ENCODE measurements around the gene PRPF38B.
"Not testable (repeated sequence)": the region's sequence is repeated elsewhere in the genome, so short reads cannot be mapped to it uniquely, and the experiment has no call there.

The PRPF38B gene

DNA sequence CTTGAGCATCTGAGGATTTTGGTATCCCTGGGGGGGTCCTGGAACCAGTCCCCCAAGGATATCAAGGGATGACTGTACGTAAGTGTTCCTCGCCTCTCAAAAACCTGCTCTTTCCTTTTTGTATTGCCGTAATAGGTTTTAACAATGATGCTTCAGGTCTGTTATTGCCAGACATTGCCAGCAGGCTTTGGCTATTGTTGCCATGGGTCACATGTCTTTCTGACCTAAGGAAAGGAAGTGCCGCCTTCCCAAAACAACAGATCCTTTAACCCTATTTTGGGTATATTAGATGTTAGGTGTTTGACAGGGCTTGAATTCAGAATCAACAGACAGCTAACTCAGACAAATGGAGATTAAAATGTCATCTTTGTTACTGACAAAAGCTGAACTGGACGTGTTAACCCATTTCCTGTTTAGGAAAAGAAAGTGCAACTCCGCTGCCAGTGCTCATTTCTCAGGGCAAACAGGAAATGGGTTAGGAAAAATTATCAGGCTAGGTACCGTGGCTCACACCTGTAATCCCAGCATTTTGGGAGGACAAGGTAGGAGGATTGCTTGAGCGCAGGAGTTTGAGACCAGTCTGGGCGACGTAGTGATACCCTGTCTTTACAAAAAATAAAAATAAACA, 12.4 kb upstream of the PRPF38B start:
- DNase-seq = no peak

DNA sequence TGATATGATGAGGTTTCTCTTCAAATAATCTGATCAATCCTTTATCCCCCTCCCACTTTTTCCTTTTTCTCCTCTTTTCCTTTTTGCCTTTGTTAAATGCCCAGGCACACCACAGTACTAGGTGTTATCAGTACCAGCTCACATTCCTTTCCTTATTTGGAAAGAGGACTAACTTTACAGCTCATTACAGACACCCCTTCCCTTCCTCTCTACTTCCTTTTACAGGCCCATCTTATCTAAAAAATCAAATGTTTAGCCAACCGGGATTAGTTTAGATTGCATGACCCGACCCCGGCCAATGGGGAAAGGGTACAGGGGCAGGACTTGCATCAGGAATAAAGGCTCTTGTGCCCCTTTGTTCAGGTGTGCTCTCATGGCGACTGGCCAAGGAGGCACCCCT, 10.4 kb upstream of the PRPF38B start:
- DNase-seq = not testable (repeated sequence)

- DNase-seq = no peak
Measured at GRCh38 chr1:108685529-108685928, 6.6 kb upstream of the PRPF38B start.

GRCh38 chr1:108686614-108687313, 5.3 kb upstream of the PRPF38B start:
- peak; percentile 14 for DNase-seq

DNA sequence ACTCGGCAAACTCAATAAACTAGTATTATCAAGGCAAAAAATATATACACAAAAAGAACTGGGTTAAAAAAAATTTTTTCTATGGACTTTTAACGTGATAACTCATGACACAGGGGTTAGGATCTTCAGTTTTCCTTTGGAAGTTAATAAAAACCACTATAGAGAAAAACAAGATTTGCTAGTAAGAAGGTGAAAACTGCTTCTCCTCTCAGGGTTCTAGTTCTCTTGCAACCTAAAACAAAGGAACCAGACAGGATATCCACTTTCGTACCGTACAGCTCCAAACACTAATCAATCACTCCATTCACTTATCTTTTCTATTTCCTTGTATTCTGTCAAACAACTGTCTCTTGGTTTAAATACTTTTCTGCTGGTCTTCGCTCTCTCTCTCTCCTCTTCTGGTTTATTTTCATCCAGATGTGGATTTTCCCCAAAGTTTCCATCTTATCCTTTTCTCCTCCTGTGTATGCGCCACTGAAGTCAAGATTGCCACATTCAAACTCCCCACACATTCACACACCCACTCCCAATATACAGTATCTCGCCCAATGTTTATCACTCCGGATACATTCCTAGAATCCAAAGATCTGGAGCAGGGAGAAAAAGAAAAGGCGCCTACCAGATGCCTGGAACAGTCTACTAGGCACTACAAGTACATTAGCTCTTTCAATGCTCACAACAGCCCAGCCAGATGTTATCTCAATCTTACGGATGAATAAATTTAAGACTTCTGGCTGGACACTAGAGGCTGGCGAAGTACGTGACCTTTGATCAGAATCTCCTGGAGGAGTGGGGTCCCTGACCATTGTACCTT, 775 bp upstream of the PRPF38B start:
- DNase-seq = peak; percentile 66

DNA sequence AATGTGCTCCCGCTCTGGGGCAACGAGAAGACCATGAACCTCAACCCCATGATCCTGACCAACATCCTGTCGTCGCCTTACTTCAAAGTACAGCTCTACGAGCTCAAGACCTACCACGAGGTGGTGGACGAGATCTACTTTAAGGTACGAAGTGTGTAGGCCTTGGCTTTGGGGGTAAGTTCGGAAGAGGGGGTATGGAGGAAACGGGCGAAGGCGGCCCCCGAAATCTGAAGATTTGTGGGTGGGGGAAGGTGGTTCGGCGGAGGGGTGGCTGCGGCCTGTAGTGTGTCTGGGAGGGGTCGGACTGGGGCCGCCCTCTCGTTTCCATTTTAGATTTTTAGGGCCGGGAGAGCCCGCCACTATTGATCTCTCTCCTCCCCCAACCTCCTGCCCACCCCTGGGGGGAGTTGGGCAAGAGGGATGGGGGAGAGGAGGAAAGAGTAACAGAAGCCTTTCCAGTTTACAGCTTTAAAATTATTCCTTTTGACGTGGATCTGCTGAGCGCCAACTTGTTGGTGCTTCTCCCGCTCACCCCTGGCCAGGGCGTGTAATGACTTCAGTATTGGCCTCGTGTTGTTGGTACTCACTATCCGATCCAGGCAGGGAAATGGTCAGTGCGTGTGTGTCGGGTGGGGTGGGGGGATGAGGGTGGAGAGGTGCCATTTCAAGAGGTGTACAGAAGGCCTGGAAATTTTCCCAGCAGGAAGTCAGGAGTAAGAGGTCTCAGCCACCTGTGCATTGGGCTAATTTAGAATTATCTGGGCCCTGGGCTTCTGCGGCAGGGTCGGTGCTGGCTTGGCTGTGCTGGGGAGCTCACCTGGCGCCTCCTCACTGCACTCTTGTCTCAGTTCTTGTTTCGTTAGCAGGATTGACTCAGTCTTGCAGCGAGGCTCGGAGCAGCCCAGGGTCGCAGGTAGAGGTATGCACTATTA, 880 bp downstream of the PRPF38B start:
- peak; percentile 88 for DNase-seq

GRCh38 chr1:108695535-108695934, 3.4 kb downstream of the PRPF38B start:
- DNase-seq = no peak

GRCh38 chr1:108699375-108700332, 7.5 kb downstream of the PRPF38B start:
- DNase-seq = no peak

- DNase-seq = no peak
Measured at GRCh38 chr1:108701176-108701849, 9.2 kb downstream of the PRPF38B start.

GRCh38 chr1:108702109-108702508, 10.0 kb downstream of the PRPF38B start:
- DNase-seq = not testable (repeated sequence)

DNA sequence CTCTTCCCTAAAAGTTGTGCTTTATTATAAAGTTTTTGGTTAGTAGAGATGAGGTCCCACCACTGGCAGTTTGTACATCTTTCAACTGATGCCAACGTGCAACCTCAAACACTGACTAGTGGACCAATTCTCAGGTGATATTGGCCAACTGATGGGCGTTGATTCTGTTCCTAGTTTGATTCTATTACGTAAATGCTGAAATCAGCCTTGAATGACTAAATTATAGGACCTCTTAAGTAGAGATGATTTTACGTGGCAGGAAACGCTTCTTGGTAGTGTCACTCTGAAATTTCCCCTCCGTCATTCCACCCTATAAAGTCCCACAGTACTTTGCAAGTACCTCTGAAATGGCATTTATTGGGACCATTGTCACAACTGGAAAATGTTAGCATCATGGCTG, 11.8 kb downstream of the PRPF38B start:
- DNase-seq = no peak

- no peak for DNase-seq
Measured at GRCh38 chr1:108704496-108704895, 12.4 kb downstream of the PRPF38B start.

DNA sequence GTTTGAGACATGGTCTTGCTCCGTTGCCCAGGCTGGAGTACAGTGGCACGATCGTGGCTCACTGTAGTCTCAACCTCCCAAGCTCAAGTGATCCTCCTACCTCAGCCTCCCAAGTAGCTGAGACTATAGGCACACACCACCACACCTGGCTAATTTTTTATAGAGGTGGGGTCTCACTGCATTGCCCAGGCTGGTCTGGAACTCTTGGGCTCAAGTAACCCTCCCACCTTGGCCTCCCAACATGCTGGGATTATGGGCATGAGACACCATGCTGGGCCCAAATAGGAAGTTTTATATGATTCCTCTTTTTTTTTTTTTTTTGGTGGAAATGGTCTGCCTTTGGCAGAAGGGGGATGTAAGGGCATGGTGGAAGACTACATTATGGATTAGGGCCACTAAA, 14.5 kb downstream of the PRPF38B start:
- no peak for DNase-seq

DNA sequence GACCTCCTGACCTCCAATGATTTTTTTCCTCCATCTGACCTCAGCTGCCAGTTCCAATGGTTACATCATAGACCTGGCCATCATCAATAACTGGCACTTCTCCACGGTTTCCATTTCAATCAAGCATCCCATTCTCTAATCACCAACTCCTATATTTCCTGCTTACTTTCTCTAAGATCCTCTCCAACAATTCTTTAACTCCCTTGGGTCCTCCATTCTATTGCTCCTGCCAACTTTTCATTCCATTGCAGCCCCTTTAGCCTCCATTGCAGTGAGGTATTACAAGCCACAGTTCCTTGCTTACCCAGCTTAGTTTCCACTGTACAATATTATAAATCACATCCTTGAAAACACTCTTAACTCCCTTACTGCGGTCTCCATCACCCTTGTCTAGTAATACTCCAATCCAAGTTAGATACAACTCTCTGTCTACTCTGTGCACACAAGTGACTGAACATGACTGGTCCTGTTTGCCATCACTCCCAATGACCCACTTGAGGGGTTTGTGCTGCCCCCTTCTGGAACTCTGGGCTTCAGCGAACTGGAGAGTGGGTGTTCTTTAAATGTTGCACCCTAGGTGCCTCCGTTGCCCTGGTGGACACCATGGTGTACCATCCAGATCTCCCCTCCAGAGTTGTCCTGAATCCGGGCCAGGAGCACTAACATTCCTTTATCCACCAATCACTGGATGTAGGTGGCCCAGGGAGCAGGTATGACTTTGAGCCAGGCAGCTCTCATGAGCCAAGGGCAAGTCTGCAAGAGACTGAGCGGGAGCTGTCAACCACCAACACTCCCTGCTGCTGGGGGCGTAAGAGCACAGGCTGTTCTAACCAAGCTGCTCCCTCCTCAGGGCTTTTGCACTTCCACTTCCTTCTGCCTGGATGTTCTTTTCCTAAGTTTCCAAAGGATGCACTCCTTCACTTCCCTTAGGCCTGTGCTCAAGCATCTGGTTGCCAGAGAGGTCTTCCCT, 16.9 kb downstream of the PRPF38B start:
- DNase-seq = peak; percentile 23

DNA sequence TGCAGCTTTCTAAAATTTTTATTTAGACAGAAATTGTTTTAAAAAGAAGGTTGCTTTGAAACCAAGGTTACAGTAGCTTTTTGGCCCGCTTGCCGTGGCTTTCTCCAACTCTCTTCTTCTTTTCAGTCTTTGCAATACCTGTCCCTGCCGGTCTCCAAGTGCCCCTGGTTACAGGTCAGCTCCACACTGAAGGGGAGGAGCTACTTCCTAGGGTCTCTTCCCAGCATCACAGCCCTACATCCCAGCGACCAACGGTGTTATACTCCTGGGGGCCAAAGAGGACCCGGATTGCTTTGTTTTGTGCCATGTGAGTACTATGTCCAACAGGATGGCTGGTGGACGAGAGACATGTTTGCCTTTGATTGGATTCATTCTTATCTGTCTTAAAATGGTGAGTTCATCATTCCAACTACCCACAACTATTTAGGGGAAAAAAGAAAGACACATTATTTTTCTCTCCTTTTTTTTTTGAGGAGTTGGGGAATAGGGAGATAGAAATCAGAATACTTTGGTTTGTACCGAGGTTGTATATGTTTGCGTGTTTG, 20.6 kb downstream of the PRPF38B start, which contains the start of gene FNDC7:
Gene FNDC7 (plus strand): TSS at position 303 of the 545 bp plus-strand sequence. CDS start 26 bp downstream, at position 329.
- DNase-seq = no peak

DNA sequence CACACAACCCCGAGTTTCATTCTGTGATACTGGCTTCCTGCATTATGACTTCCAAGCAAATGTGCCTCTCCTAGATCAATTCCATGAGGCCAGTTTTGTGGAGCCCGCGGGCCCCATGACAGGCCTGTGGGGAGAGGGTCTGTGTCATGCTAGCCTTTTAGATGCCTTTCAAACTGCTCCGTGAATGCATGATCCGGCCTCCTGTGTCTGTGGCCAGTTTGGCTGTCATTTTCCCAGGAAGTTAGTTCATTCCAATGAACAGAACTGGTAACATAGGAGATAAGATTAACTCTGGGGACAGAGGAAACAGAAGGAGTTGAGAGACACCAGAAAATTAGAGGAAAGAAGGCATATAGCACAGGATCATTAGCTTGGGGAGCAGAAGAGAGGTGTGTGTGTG, 23.8 kb downstream of the PRPF38B start:
- no peak for DNase-seq

DNA sequence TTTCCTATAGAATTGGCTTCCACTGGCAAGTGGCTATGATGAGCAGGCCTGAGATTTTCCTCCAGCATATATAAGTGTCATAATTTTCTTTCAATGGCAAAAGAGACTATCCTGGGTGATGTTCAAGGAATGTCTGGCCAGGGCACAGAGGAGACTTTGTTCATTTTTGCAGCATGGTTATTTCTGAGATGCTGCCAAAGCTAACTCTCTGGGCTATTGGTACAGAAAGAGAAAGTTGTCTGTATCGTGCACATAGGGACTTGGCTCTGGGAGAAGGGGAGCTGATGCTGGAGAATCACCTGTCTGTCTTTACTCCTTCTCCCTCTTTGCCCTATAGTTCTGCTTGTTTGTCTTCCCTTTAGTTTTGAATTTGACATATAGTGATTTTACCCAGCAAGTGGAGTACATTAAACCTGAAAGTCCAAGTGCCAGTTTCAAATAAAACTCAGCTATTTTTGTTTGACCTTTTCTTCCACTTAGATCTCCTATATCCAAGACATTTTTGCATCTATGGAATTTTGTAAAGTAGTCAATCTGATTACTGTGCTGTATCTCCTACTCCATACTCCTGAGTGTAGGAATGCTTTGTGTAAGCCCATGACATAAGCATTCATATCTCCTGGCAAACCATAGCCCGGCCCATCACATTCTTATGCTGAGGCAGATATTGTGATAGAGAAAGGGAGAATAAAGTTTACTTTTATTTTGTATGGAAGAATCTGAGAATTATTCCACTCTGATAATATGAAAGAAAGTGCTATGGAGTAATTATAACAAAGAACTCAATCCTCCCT, 24.5 kb downstream of the PRPF38B start:
- DNase-seq = no peak

DNA sequence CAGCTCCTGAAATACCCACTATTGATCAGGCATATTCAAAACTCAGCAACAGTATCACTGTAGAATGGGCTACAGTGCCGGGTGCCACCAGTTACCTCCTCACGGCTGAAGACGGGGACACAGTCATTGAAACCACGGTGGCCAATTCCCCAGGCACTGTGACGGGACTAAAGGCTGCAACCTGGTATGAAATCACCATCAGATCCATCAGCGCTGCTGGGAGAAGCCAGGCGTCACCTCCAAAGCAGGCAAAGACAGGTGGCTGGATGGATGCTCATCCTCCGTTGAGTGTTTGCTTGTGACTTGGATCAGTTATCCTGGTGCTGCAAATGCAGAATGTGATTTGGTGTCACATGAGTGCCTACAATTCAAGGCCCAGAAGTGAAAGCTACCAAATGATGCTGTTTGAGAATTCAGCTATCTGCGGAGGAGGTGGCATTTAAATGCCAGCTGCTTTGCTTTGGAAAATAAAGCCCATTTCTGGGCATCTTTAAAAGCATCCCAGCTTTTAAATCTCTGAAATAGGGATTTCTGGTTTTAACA, 25.7 kb downstream of the PRPF38B start:
- DNase-seq = no peak

All from DMS53 (cell line).